ENCODE results near the gene JCHAIN.

DNA sequence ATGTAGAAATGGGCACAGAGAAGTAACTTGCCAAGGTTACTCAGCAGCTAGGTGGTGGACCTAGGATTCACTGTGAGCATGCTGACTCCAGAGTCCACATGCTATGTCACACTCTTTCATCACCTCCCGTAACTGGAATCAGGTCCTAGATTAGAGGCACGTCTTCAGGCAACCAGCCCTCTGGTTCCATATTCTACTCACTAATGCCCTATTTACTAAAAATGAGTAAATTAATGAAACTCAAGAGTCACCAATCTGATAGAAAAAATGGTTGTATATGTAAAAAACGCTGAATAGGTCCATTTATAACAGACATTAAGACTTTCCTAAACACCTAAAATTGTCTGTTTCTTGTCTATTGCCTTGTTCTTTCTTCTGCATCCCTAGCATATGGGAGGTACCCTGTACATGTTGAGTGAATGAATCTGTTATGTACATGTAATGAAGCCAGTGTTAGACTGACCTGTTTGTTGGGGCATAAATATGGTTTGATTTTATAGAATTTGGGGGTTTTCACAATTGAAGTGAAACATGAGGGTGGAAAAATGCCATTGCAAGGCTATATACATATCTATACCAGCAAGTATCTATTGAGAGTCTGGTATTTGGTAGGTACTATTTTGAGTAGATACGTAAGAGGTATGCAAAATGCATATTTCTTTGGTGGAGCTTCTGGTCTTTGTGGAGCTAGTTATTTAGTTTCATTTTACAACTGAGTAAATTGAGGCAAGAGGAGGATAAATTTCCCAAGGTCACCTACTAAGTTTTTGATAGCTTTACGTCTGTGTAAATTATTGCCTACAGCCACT is 48.0 kb upstream of the JCHAIN start:
- TF ChIP-seq, protein P1, sequence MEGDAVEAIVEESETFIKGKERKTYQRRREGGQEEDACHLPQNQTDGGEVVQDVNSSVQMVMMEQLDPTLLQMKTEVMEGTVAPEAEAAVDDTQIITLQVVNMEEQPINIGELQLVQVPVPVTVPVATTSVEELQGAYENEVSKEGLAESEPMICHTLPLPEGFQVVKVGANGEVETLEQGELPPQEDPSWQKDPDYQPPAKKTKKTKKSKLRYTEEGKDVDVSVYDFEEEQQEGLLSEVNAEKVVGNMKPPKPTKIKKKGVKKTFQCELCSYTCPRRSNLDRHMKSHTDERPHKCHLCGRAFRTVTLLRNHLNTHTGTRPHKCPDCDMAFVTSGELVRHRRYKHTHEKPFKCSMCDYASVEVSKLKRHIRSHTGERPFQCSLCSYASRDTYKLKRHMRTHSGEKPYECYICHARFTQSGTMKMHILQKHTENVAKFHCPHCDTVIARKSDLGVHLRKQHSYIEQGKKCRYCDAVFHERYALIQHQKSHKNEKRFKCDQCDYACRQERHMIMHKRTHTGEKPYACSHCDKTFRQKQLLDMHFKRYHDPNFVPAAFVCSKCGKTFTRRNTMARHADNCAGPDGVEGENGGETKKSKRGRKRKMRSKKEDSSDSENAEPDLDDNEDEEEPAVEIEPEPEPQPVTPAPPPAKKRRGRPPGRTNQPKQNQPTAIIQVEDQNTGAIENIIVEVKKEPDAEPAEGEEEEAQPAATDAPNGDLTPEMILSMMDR (conservative IDR thresholded peaks at IDR 0.05; ENCODE audit: low read depth, low read length), result no peak
- no peak for TF ChIP-seq BHLHE40 (IDR thresholded peaks at IDR 0.05; ENCODE audit: low read depth, low read length)

Measured in IMR-90 (cell line).